ENCODE measurements around the gene ITGB6. TPM values are rescaled to one million over a fixed set of nuclear protein-coding genes. Genes with fewer than 3 reads are reported as not detected.

ITGB6 gene
- total and polyA plus RNA-seq, 8 donors: 2.3 to 49.6 (median 8.3) TPM

DNA sequence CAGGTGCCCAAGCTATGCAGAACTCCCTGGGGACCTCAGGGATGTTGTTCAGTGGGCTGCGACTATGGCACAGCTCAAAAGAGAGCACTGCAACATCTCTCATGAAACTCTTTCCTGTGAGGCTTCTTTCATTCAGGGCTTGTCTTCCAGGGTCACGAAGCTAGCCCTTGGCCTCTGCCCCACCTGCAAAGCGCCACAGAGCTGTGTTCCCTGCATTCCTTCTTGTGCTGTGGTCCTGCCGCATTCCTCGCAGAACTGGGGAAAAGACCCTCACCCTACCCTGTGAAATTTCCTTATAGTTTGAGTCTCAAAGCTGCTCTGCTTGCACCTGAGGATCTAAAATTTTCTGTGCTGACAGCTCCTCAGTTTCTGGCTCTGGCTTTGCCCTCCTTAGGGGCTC, 26.3 kb upstream of the ITGB6 start:
- Histone ChIP-seq H3K4me1 (peaks cover 25 to 87% (median 43%) of the 10 kb centered on the region in 4 donors), H3K27ac (peak overlapping the region; percentile 21 to 91 (median 39)), H3K9me3 (no peaks in the 10 kb centered on the region), H3K27me3 (no peaks in the 10 kb centered on the region), H3K4me3 (no peak overlapping the region), H3K36me3 (no peaks in the 10 kb centered on the region)
- 56 to 86% (median 75%) methylated on average over 4 to 5 of the region's 5 CpGs for WGBS, 5 donors
- no peak for TF ChIP-seq EP300 (IDR thresholded peaks at IDR 0.05)
- TF ChIP-seq POLR2A (IDR thresholded peaks at IDR 0.05): no peak
- DNase-seq: no peak
- intact Hi-C loops (cut with DNase I; ENCODE audit: low total_unique reads): no loop called here

DNA sequence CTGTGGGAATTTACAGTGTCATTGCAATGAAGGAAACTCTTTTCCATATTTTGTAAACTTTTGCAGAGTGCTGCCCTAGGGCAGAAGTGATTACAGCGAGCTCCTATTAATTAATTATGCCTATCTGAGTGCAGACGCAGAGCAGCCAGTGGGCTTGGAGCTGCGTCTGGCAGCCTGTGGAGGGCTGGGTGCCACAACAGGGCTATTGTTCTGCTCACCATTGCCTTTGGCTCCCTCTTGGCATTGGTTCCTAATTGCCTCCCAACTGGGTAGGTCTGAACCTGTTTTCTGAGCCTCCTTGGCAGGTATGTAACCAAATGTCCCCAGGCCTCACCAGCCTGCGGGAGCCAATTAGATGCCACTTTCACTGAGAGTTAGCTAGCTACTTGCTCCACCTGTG, 25.6 kb upstream of the ITGB6 start:
- DNase-seq: peak; percentile 51
- H3K4me3 ChIP-seq: no peak overlapping the region
- TF ChIP-seq POLR2A (IDR thresholded peaks at IDR 0.05) (no peak), EP300 (IDR thresholded peaks at IDR 0.05) (no peak), POLR2AphosphoS5 (IDR thresholded peaks at IDR 0.05) (peak in 1 of 3 donors; percentile 14)
- TF ChIP-seq, protein P1, sequence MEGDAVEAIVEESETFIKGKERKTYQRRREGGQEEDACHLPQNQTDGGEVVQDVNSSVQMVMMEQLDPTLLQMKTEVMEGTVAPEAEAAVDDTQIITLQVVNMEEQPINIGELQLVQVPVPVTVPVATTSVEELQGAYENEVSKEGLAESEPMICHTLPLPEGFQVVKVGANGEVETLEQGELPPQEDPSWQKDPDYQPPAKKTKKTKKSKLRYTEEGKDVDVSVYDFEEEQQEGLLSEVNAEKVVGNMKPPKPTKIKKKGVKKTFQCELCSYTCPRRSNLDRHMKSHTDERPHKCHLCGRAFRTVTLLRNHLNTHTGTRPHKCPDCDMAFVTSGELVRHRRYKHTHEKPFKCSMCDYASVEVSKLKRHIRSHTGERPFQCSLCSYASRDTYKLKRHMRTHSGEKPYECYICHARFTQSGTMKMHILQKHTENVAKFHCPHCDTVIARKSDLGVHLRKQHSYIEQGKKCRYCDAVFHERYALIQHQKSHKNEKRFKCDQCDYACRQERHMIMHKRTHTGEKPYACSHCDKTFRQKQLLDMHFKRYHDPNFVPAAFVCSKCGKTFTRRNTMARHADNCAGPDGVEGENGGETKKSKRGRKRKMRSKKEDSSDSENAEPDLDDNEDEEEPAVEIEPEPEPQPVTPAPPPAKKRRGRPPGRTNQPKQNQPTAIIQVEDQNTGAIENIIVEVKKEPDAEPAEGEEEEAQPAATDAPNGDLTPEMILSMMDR (IDR thresholded peaks at IDR 0.05): no peak
- peaks cover 30 to 87% (median 49%) of the 10 kb centered on the region in 4 donors for H3K4me1 ChIP-seq
- peak overlapping the region; percentile 21 to 91 (median 39) for H3K27ac ChIP-seq
- WGBS, 5 donors: 34 to 62% (median 43%) methylated on average over 3 to 4 of the region's 4 CpGs
- H3K9me3 ChIP-seq: no peaks in the 10 kb centered on the region
- no peaks in the 10 kb centered on the region for H3K27me3 ChIP-seq
- intact Hi-C loops (cut with DNase I; ENCODE audit: low total_unique reads): no loop called here
- H3K36me3 ChIP-seq: no peaks in the 10 kb centered on the region

DNA sequence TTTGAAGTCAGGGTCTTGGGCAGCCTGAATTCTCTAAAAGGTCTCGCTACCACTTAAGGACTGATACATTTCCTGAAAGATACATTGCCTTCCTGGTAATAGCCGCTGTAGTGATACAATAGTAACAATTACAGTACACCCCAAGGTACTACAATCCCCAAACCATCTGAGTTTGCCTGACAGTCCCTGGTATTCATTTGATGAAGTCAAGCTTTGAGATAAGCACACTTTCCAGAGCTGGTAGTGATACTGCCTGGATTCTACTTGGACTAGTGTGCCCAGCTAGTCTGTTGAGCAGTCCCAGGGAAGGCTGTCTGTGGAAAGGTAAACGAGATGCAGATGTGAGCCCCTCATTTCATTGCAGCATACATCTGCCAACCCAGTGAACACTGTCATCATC, 24.4 kb upstream of the ITGB6 start:
- intact Hi-C loops (cut with DNase I; ENCODE audit: low total_unique reads): no loop called here
- H3K4me1 ChIP-seq: peaks cover 35 to 88% (median 55%) of the 10 kb centered on the region in 4 donors

GRCh38 chr2:160224060-160224459, 24.0 kb upstream of the ITGB6 start:
- H3K4me3 ChIP-seq: no peak overlapping the region
- DNase-seq: no peak
- H3K4me1 ChIP-seq: peaks cover 35 to 86% (median 53%) of the 10 kb centered on the region in 4 donors
- WGBS, 5 donors: 59 to 80% (median 69%) methylated on average over 3 of the region's 3 CpGs
- no peaks in the 10 kb centered on the region for H3K9me3 ChIP-seq
- H3K36me3 ChIP-seq: no peaks in the 10 kb centered on the region
- TF ChIP-seq POLR2A (IDR thresholded peaks at IDR 0.05) (no peak), POLR2AphosphoS5 (IDR thresholded peaks at IDR 0.05) (peak in 1 of 3 donors; percentile 23)
- H3K27ac ChIP-seq: peak overlapping the region in 3 of 5 donors; percentile 13 to 91 (median 85)
- no peaks in the 10 kb centered on the region for H3K27me3 ChIP-seq
- intact Hi-C loops (cut with DNase I; ENCODE audit: low total_unique reads): no loop called here

More for the DNA sequence above, 24.4 kb upstream of the ITGB6 start:
- Histone ChIP-seq H3K27me3 (no peaks in the 10 kb centered on the region), H3K4me3 (no peak overlapping the region), H3K9me3 (no peaks in the 10 kb centered on the region), H3K36me3 (no peaks in the 10 kb centered on the region), H3K27ac (peak overlapping the region in 3 of 5 donors; percentile 13 to 91 (median 85))
- no peak for DNase-seq
- TF ChIP-seq POLR2AphosphoS5 (IDR thresholded peaks at IDR 0.05) (no peak), EP300 (IDR thresholded peaks at IDR 0.05) (no peak)
- 79 to 94% (median 86%) methylated on average over 3 of the region's 3 CpGs for WGBS, 5 donors

DNA sequence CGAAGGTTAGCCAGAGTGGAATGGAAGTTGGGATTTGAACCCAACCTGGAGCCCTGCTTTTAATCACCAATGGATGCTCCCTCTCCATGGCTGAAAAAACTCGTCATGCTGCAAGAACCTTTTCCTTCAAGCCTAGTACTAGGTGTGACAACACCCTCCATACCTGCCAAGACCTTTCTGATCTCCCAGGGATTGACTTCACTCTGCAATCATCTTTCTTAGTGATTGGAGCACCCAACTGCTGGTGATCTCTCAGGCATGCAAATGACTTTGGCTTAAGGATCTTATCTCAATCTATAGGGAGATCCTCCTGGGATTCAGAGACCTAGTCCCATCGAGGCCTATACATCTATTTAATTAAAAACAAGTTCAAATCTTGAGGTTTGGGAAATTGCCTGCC, 23.5 kb upstream of the ITGB6 start:
- 73 to 84% (median 79%) methylated on average over 3 of the region's 3 CpGs for WGBS, 5 donors
- Histone ChIP-seq H3K27ac (peak overlapping the region; percentile 5 to 91 (median 25)), H3K4me3 (no peak overlapping the region), H3K36me3 (no peaks in the 10 kb centered on the region), H3K27me3 (no peaks in the 10 kb centered on the region), H3K9me3 (no peaks in the 10 kb centered on the region), H3K4me1 (peaks cover 35 to 81% (median 51%) of the 10 kb centered on the region in 4 donors)
- TF ChIP-seq POLR2A (IDR thresholded peaks at IDR 0.05) (no peak), EP300 (IDR thresholded peaks at IDR 0.05) (no peak), POLR2AphosphoS5 (IDR thresholded peaks at IDR 0.05) (no peak)
- TF ChIP-seq, protein P1 (IDR thresholded peaks at IDR 0.05): no peak
- DNase-seq: no peak
- intact Hi-C loops (cut with DNase I; ENCODE audit: low total_unique reads): no loop called here

DNA sequence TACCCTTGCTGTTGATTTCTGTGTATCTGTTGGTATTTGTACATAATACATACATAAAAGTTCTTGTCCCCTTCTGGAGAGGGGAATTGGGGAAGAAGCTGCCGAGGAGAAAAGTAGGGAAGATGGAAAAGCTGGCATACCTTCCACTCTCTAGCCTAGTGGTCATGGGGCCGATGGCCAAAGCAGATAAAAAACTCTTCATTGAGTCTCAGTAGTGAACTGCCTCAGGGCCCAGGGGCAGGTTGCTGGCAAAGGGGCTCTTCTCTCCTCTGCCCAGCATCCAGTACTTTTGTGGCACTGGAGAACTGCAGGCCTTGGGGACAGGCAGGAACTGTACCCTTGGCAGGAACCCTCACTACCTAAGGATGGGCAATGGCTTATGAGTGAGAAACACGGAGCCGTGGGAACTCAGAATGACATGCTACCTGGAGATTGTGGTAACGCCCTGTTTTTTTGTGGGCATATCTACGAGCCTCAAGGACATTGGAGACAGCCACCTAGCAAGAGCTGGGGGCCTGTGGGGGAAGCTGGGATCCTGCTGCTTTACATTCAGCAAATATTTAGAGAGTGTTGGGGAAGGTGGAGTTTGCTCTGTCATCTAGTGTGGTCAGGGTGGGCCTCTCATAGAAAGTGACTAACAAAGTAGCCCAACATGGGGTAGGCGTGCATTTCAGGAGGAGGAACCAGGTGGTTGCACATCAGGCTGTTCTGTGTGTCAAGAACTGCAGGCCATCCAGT, 22.6 kb upstream of the ITGB6 start:
- intact Hi-C loops (cut with DNase I; ENCODE audit: low total_unique reads): no loop called here
- WGBS, 5 donors: 57 to 77% (median 61%) methylated on average over 7 of the region's 7 CpGs
- Histone ChIP-seq H3K27ac (peak overlapping the region; percentile 76 to 98 (median 86)), H3K4me3 (no peak overlapping the region), H3K4me1 (peaks cover 35 to 73% (median 49%) of the 10 kb centered on the region in 4 donors), H3K9me3 (no peaks in the 10 kb centered on the region), H3K36me3 (no peaks in the 10 kb centered on the region), H3K27me3 (no peaks in the 10 kb centered on the region)
- no peak for TF ChIP-seq POLR2AphosphoS5 (IDR thresholded peaks at IDR 0.05)
- TF ChIP-seq POLR2A (IDR thresholded peaks at IDR 0.05): no peak
- no peak for TF ChIP-seq EP300 (IDR thresholded peaks at IDR 0.05)
- TF ChIP-seq, protein P1 (IDR thresholded peaks at IDR 0.05): no peak
- peak in 1 of 2 donors; percentile 68 for DNase-seq

Data from stomach (tissue), 9 donors.